Measurements from ENCODE around the gene BCL10.

Gene BCL10

DNA sequence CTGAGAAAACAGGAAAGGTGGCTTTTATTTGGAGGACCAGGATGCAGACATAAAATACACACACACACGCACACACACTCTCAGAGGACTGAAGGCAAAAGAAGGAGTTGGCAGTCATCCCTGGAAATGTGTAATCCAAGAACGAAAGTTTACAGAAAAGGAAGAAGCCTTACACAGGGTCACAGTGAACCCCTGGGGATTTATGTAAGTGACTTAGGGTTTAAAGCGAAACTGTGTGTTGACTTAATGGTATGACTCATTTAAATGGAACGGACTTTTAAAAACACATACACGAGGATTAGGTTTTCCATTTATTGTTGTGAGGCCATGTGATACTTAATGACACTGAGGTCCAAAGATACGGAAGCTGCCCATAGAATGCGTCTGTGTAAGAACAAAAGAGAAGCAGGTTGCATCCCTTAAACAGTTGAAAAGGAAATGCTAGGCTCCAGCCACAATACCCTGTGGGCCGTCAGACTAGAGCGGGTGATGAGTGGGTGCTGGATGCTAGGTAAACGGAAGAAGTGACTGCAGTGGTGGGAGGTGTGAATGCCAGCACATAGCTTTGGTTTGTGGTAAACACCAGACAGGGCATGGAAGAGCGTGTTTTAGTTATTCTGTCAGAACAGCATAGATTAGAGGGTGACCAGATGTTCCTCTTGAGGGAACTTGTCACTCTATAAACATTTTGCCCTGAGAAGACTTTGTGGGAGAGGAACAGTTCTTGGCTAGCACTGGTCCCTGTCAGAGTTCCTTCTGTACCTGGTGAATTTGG is 21.6 kb upstream of the BCL10 start:
- DNase-seq: peak; percentile 70 to 81

DNA sequence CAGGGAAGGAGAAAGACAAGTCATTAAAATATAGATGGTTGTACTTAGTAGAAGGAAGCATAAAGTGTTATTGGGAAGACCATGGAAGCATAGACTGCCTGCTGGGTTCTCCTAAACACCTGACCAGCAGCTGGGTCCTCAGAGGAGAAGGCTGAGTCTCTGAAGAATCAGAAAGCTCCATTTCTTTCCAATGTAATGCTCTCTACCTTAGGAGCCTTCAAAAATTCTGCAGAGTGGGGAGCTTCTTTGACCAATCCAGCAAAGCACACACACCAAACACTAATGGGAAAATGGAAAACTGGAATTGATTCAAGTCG is 21.1 kb upstream of the BCL10 start:
- DNase-seq: no peak

DNA sequence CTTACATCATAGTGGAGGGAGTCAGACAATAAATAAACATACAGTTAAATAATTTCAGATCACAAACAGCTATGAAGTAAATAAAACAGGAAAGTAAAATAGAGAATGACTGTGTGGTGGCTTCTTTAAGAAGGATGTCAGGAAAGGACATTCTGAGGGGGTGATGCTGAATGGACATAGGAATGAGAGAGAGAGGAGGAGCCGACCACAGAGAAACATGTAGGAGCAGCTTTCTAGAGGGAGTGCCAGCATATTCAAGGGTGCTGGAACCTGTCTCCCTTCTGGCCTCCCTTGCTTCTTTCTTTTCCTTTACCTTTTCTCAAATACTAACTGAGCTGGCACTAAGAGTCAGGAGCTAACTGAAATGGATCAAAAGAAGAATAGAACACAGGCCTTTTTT is 20.5 kb upstream of the BCL10 start:
- no peak for DNase-seq

DNA sequence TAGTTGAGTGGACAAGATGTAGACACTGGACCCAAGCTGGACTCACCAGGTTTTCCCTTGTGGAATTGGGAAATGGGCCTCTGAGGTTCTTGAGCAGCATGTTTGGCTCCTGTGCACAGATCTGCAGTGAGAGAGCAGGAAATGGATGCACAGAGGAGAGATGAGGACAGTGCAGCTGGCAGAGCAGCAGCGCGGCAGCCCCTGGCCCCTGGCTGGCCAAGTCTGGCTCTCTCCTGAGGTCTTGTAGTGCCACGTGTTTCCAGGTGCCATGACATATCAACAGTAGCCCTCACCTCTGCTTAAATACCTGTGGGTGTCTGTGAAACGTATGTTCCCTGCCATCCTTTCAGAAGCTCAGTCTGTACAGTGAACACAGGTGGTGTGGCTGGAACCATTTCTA is 19.2 kb upstream of the BCL10 start:
- no peak for DNase-seq

DNA sequence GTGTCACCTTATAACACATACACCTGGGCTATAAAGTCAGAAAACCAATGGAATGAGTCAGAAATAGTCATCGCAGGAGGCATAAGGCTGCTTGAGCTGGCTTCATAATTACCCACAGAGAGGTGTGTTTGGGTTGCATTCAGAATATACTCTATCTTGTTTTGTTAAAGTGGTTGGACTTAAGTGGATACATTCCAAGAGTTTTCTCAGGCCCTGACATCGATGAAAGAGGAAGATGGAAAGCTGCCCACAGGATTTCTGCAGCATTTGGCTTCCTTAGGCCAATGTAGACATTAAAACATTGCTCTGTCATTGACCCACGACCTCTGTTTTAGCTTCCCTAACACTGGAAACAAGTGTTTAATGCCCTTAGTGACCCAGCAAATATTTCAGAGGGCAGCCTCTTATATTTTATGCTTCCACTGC is 18.6 kb upstream of the BCL10 start:
- DNase-seq: no peak

DNA sequence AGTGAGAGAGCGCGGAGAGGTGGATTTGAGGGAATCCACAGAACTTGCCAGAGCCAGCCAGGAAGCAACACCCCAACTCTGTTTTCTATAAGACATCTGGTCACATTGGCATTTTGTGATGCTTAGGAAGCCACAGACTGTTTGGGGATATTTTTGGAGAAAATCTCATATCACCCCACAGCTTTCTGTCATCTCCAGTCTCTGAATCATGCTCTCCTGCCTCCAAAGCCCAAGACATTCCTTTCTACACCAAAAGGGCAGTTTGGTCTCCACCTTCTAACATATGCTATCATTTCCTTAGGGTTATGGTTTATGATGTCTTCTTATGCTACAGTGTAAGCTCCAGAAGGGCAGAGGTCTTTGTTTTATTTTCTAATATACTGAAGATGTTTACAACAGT is 14.4 kb upstream of the BCL10 start:
- no peak for DNase-seq

DNA sequence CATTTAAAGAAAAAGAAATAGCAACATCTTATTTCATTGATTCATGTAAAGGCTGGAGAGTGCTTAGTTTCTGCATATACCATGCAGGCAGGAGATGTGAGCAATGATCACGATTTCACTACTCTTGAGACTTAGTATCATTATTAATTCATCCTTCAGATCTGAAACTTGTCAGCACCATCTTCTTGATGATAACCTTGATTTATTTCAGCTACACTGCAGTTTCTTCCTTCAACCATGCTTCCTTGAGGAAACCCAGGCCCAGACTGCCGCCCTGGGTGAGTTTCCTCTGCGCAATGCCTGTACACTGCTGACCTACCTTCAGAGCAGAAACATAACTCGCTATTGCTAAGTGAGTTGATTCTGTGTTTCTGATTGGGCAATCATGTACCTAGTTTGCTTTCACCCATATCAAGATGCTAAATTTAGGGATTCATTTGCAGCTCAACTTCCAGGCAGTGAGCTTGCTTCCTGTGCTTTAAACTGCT is 13.5 kb upstream of the BCL10 start:
- DNase-seq: no peak

DNA sequence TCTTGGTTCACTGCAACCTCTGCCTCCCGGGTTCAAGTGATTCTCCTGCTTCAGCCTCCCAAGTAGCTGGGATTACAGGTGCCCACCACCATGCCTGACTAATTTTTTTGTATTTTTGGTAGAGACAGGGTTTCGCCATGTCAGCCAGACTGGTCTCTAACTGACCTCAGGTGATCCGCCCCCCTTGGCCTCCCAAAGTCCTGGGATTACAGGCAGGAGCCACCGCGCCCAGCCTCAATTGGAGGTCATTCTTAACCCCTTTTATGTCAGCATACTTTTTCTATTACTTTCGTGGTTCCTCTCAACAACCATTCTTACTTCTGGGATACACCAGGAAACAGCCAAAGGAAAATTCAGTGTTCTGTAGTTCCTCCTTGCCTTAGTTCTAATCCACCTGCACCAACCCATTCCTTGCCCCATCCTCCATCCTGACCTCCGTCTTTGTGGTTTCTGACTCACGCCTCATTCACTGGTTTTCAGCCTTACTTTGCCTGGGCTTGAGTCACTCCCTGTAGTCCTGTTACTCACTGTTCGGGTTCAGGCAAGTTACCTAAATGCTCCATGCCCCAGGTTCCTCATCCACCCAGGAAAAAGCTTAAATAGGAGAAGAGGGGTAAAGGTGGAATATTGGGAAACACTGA is 12.9 kb upstream of the BCL10 start:
- peak; percentile 32 to 52 for DNase-seq

DNA sequence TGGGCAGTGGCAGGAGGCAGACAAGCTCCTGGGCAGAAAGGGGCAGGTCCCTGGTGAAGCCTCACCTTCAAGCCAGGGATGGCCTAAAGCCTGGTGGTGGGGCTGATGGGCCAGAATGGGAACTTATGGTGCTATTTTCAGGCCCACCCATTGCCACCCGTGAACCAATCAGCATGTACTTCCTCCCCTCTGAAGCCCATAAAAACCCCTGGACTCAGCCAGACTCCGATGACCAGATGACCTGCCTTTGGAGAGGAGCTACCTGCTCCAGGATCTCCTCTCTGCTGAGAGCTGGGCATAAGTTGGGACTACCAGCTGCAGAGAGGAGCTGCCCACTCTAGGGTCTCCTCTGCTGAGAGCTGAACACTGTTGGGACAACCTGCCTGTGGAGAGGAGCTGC is 7.8 kb upstream of the BCL10 start:
- no peak for DNase-seq

DNA sequence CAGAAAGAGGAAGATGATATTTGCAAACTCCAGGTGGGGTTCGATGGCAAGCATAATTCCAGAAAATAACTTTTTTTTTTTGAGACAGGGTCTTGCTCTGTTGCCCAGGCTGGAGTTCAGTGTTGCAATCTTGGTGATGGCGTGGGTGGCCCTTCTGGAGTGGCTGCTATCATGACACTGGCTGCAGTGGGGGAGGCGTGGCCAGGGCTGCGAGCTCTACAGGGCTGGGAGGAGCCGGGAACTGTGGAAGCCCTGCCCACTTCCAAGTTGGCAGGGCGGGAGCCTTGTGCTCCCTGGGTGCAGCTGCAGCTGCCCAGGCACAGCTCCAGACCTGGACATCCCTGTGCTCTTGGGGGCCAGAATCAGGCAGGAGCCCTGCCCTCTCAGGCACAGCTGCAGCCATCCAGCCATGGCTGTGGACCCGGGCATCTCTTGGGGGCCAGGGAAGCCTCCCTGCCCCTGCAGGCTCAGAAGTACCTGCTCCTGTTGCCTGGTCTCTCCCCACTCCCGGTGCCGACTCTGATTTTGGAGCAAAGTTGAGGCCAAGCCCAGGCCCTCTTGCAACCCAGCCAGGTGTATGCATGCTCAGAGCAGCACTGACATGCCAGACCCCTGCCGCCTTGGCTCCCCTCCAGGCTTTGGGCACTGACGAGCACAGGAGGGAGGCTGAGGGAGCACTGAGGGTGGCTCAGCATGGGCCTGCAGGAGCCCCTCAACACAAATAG is 7.2 kb upstream of the BCL10 start:
- no peak for DNase-seq

DNA sequence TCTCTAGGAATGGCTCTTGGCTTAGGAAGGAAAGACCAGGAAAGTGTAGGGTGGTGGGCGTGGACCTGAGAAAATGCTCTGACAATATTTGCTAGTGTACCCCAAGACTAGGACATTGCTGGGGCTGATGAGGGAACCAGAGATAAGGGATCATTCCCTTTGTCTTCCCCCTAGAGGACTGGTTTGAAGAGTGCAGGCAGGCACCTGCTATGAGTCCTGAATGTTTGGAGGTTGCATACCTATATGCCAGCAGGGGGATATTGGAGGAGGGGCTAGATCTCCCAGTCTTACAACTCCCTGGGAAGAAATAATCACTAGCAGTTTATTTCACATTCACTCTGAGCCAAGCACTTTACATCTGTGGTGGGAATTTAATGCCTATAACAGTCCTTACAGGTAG is 6.0 kb upstream of the BCL10 start:
- DNase-seq: no peak

DNA sequence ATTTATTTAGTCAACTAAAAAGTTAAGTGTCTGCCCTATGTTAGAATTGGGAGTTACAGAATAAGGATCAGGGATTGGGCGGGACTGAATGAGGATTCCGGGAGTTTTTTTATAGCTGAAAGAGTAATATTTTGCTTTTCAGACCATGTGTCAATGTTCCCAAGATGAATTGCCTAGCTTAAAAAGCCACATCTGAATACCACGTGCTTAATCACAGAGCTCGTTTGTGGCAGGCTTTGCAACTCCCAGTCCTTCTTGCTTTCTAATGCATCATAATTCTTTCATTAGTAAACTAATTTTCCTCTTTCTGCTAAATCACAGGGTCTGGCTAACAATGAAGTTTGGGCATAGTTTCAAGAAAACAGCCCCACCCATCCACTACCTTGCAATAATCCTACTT is 4.2 kb upstream of the BCL10 start:
- DNase-seq: no peak

DNA sequence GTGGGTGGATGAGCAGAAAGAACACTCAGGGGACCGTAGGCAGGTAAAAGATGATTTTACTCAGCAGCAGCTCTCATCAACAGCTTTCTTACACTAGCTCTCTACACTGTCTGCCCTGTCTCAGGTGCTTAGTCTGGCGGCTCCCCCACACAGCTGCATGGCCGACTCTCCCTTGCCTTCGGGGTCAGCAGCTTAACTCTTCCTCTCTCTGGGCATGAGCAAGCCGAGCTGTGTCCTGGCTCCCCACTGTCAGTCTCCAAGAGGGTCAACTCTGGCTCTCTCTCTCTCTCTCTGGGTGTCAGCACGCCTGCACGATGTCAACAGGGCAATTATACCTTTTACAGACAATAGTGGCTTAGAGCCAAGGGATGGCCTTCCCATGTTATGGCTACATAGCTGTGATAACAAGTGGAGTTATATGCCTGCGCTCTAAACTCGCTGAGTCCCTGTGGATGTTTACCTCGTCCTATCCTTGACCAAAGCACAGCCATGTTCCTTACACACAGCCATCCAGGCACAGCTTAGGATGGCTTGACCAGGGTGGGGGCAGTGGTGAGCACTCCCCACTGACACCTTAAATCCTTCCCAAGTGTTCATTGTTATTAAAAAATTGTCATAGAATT is 3.1 kb upstream of the BCL10 start:
- DNase-seq: no peak

DNA sequence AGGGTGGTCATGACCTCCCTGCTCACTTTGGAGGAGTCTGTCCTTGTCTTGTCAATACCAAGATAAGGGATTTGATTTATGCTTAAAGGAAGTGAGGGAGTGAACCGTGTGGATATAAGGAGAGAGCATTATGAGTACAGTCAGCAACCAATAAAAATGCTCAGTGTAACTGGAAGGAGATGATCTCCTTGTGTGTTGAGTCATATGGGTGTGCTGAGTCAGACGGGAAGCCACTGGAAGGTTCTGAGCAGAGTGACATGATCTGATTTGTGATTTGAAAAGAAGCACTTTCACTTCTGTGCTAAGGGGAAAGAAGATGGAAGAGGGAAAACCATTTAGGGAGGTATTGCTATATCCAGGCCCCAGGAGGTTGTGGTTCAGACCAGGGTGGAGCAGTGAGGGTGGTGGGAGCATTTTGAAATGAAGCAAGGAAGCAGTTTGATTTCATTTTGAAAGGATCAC is 2.5 kb upstream of the BCL10 start:
- DNase-seq: peak; percentile 51 to 58

DNA sequence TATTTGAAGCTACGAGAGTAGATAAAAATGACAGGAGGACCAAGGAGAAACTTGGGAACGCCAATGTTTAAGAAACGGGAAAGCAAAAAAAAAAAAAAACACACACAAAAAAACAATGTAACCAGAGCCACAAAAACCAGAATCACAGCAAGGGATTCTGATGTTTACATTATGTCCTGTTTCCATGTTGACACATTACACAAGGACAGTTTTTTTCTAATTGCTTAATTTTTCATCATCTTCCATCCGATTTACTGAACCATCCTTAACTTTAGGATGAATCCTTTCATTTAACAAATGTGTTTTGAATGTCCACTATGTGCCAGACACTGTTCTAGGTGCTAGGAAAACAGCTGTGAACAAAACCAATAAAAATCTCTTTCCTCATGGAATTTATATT is 1.4 kb upstream of the BCL10 start:
- DNase-seq: no peak

DNA sequence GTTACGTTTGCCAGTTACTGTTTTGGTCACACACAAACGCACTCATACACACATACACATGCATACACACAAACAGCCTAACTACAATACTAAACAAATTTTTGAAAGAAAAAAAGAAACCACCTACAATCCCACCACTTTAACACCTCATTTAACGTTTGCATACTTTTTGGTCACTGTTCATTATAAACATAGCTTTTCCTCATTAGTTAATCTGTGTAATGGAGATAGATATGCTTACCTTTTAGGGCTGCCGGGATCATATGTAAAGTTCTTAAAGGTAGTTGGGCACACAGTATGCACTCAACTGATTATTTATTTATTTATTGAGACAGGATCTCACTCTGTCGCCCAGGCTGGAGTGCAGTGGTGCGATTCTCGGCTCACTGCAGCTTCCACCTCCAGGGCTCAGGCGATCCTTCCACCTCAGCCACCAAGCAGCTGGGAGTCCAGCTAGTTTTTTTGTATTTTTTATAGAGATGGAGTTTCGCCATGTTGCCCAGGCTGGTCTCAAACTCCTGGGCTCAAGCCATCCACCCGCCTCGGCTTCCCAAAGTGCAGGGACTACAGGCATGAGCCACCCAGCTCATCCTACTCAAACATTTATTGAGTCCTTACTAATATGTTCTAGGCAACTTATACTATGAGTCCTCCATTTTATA is 677 bp upstream of the BCL10 start:
- DNase-seq: no peak

DNA sequence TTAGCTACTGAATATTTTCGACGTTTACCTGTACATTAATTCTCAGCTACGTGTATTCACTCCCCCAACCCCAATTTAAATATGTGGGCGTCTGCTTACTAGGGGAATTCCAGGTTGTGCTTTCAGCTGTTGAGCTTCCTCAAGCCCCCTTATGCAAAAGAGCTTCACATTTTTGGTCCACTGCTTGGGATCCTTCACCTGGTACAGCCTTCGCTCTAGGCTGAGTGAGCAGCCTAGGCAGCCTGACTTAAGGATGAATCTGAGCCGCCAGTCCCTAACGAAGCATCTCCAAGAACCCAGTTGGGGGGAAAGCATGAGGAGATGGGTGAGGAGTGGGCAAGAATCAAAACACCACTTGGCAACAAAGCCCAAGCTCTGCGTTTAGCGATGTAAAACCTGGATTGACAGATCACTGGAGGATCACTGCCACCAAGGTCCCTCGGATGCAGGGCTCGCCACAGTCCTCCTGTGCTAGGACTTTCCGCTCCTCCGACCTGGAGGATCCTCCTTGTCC is 674 bp downstream of the BCL10 start:
- no peak for DNase-seq

DNA sequence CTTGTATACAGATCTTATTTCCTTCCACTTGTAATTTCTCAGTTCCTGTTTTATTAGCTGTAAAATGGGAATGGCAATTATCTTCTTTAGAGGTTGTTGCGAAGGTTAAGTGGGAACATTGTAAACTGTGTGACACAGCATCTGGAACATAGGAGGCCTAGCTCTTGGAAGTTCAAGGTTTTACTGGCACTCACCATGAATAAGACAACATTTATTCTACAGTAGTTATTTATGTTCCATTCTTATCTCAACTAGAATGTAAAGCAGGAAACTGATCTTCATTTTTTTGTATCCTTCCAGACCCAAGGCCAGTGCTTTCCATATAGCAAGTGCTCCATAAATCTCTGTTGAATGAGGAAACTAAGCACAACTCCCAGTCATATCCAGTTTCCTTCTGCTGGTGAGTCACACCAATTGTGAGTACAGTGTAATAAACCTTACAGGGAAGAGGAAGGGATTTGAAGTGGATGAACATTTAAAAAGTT is 1.4 kb downstream of the BCL10 start:
- no peak for DNase-seq

DNA sequence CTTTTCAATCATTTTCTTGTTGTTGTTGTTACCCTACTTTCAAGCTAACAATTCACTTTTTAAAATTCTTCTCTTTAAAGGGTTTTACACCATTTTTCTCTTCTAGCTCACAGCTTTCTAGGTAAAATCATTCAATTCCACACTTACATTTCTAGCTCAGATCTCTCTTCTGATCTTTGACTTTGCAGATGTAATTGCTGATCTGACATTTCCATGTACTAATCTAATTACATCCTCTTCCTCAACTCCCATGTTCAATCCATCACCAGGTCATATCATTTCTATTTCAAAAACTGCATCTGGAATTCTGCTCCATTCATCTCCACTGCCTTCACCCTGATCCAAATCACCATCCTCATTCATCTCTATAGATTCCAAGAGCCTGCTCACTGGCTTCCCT is 3.0 kb downstream of the BCL10 start:
- no peak for DNase-seq

DNA sequence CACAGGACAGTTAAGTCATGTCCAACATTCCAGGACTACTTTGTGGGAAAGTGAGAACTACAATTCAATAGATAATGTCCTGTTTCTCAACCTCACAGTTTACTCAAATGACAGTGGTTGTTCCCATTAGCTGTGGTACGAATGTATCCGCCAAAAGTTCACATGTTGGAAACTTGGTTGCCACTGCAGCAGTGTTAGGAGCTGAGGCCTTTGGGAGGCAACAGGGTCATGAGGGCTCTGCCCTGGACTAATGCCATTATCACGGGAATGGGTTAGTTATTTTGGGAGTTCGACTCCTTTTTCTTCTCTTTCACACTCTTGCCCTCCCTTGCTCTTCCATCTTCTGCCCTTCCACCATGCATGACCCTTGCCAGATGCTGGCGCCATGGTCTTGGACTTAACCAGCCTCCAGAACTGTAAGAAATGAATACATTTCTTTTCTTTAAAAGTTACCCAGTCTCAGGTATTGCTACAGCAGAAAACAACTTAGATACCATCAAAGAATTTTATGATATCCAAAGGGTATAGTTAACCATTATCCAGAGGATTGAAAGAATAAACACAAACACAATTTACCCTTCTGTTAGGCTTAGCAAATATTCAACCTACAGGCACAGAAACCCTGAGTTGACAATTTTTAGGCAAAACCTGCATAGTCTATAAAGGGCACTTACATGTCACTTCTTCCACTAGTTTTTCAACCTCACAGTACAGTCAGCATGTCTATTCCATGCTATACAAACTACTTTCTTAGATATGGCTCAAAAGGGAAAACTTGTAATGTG is 7.4 kb downstream of the BCL10 start:
- no peak for DNase-seq

DNA sequence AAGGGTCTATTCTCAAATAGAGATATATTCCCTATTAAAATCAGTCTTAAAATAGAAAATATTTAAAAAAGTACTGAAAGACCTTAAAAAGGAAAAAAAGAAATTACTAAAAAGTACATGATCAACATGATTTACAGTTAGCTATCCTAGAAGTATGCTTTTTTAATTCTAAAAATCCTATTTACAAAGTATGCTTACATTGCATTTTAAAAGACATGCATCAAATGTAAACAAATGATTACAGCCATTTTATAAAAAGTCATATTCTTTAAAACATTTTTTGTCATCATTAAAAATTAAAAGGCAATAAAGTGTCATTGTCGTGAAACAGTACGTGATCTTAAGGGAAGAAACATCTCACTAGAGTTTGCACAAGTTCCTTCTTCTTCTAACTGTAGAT is 9.1 kb downstream of the BCL10 start:
- no peak for DNase-seq

DNA sequence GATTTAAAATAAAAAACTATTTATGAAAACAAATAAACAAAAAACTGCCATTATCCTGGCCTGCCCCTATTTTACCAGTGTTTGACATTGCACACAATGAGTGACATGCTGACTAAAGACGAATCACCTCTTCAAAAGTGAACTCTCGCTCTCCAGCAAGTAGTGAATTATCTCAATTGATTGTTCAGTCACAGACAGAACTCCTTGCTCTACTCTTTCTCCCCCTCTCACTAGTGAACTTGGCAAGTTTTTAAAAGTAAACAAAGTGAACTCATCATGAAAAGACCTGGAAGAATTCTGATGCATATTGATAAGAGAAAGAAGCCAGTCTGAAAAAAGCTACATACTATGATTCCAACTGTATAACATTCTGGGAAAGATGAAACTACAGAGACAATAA is 12.3 kb downstream of the BCL10 start:
- DNase-seq: no peak

Measured in activated CD4-positive, alpha-beta T cell treated with anti-CD3 and anti-CD28 coated beads, Interleukin-2, amount 50 U/mL, for 48 hours (primary cell).